ENCODE measurements around the gene MYLK2. TPM values are rescaled to one million over a fixed set of nuclear protein-coding genes. Genes with fewer than 3 reads are reported as not detected.

MYLK2 gene
- total and polyA plus RNA-seq, 10 of the 15 experiments (the other 5 are each of a cell fraction or from before 2014, with no cell fraction given), result 0.04 to 0.67 (median 0.18) TPM; not detected in 1

- no TSS peak for BruUV-seq (replicated peaks)
- DNase-seq (ENCODE audit: low read depth, low spot score), result no peak
- Histone ChIP-seq H3K4me2 (ENCODE audit: control insufficient read depth, insufficient read depth) (no peak overlapping the region), H3K4me1 (ENCODE audit: control insufficient read depth, insufficient read depth, low read length) (no peaks in the 10 kb centered on the region), H3K9ac (ENCODE audit: control insufficient read depth, insufficient read depth, low read length) (no peak overlapping the region), H3K27me3 (replicated peaks in 1 of 2; ENCODE audit: control insufficient read depth in 2 of 2, insufficient read depth in 2 of 2, low read length in 1 of 2) (no peaks in the 10 kb centered on the region), H3K36me3 (ENCODE audit: control insufficient read depth in 2 of 2, insufficient read depth in 2 of 2, low read length in 1 of 2) (peaks cover 13 to 31% of the 10 kb centered on the region in 2 experiments), H3K27ac (ENCODE audit: control insufficient read depth, insufficient read depth) (no peak overlapping the region), H4K20me1 (ENCODE audit: control insufficient read depth, insufficient read depth) (no peaks in the 10 kb centered on the region), H2AFZ (ENCODE audit: control insufficient read depth, low read depth, low read length) (no peak overlapping the region), H3K4me3 (no peak overlapping the region), H3K9me3 (replicated peaks; ENCODE audit: control insufficient read depth, insufficient read depth, low read length) (no peaks in the 10 kb centered on the region), H3K79me2 (ENCODE audit: control insufficient read depth, insufficient read depth, low read length) (no peaks in the 10 kb centered on the region)
- ChIA-PET POLR2A (no interaction called here), RAD21 (ENCODE audit: unreplicated experiment) (no interaction called here), SMC1A (ENCODE audit: uncharacterized antibody, unreplicated experiment) (no interaction called here), CTCF (no interaction called here)
- no peak for FAIRE-seq
- WGBS (ENCODE audit: insufficient coverage, insufficient replicate concordance, low lambda C conversion rate, missing lambda C conversion rate), result 93% methylated on average over 3 of the region's 3 CpGs
- intact Hi-C loops (cut with micrococcal nuclease; ENCODE audit: unreplicated experiment) (no loop called here), in situ Hi-C loops (cut with MboI) (no loop called here)
- no peak for ATAC-seq
- TF ChIP-seq NFYA (IDR thresholded peaks at IDR 0.05; ENCODE audit: borderline replicate concordance, low read depth, low read length) (no peak), CBX3 (IDR thresholded peaks at IDR 0.05; ENCODE audit: borderline replicate concordance, low read depth) (no peak), HDGF (IDR thresholded peaks at IDR 0.05) (no peak), MEF2A (IDR thresholded peaks at IDR 0.05; ENCODE audit: insufficient read depth, low read depth, low read length) (no peak), TBL1XR1 (IDR thresholded peaks at IDR 0.05; ENCODE audit: low read depth, low read length) (no peak), RELA (IDR thresholded peaks at IDR 0.05; ENCODE audit: borderline replicate concordance, partially characterized antibody) (no peak), TCF12 (IDR thresholded peaks at IDR 0.05; ENCODE audit: low read depth, low read length) (no peak), DPF2 (IDR thresholded peaks at IDR 0.05) (no peak), SUZ12 (IDR thresholded peaks at IDR 0.05; ENCODE audit: unreplicated experiment) (no peak), CEBPZ (IDR thresholded peaks at IDR 0.05; ENCODE audit: low read depth, low read length) (no peak), SMAD1 (IDR thresholded peaks at IDR 0.05; ENCODE audit: low read depth, partially characterized antibody) (no peak), GATAD2B (conservative IDR thresholded peaks at IDR 0.05; ENCODE audit: low read depth) (no peak), STAT1 (conservative IDR thresholded peaks at IDR 0.05) (no peak), MAX (IDR thresholded peaks at IDR 0.05; ENCODE audit: low read depth, low read length) (no peak), SIN3A (IDR thresholded peaks at IDR 0.05; ENCODE audit: low read depth, low read length) (no peak), ZNF687 (IDR thresholded peaks at IDR 0.05) (no peak)
Observed at GRCh38 chr20:31790401-31790800, 28.8 kb upstream of the MYLK2 start.

Data from GM12878 (cell line).